Measurements from ENCODE around the gene DISC1.

DISC1 gene

GRCh38 chr1:232047473-232047872, 420.9 kb downstream of the DISC1 start:
- Histone ChIP-seq H3K4me3 (ENCODE audit: low read length in 2 of 2) (no peak overlapping the region), H3K36me3 (ENCODE audit: control insufficient read depth in 2 of 2, insufficient read depth in 2 of 2, low read length in 2 of 2) (no peaks in the 10 kb centered on the region), H3K9ac (ENCODE audit: low read depth in 1 of 2, low read length in 2 of 2) (no peak overlapping the region), H3K9me3 (ENCODE audit: control insufficient read depth in 2 of 2, low read length in 2 of 2) (no peaks in the 10 kb centered on the region), H3K4me1 (ENCODE audit: control insufficient read depth in 2 of 2, insufficient read depth in 2 of 2, low read length in 2 of 2) (no peaks in the 10 kb centered on the region), H3K27me3 (ENCODE audit: control insufficient read depth in 2 of 2, insufficient read depth in 2 of 2, low read length in 2 of 2) (no peaks in the 10 kb centered on the region), H3K27ac (ENCODE audit: low read depth in 2 of 2, low read length in 2 of 2) (no peak overlapping the region)

GRCh38 chr1:232048481-232048880, 421.9 kb downstream of the DISC1 start:
- H3K4me3 ChIP-seq (ENCODE audit: low read length in 2 of 2): no peak overlapping the region
- no peaks in the 10 kb centered on the region for H3K9me3 ChIP-seq (ENCODE audit: control insufficient read depth in 2 of 2, low read length in 2 of 2)
- H3K36me3 ChIP-seq (ENCODE audit: control insufficient read depth in 2 of 2, insufficient read depth in 2 of 2, low read length in 2 of 2): no peaks in the 10 kb centered on the region

GRCh38 chr1:232049335-232049734, 422.7 kb downstream of the DISC1 start:
- no peaks in the 10 kb centered on the region for H3K4me1 ChIP-seq (ENCODE audit: control insufficient read depth in 2 of 2, insufficient read depth in 2 of 2, low read length in 2 of 2)
- no peaks in the 10 kb centered on the region for H3K27me3 ChIP-seq (ENCODE audit: control insufficient read depth in 2 of 2, insufficient read depth in 2 of 2, low read length in 2 of 2)
- H3K9ac ChIP-seq (ENCODE audit: low read depth in 1 of 2, low read length in 2 of 2): no peak overlapping the region
- H3K27ac ChIP-seq (ENCODE audit: low read depth in 2 of 2, low read length in 2 of 2): no peak overlapping the region
- no peaks in the 10 kb centered on the region for H3K9me3 ChIP-seq (ENCODE audit: control insufficient read depth in 2 of 2, low read length in 2 of 2)
- no peak overlapping the region for H3K4me3 ChIP-seq (ENCODE audit: low read length in 2 of 2)
- no peaks in the 10 kb centered on the region for H3K36me3 ChIP-seq (ENCODE audit: control insufficient read depth in 2 of 2, insufficient read depth in 2 of 2, low read length in 2 of 2)

More at GRCh38 chr1:232048481-232048880, 421.9 kb downstream of the DISC1 start:
- H3K27me3 ChIP-seq (ENCODE audit: control insufficient read depth in 2 of 2, insufficient read depth in 2 of 2, low read length in 2 of 2): no peaks in the 10 kb centered on the region
- no peaks in the 10 kb centered on the region for H3K4me1 ChIP-seq (ENCODE audit: control insufficient read depth in 2 of 2, insufficient read depth in 2 of 2, low read length in 2 of 2)
- H3K27ac ChIP-seq (ENCODE audit: low read depth in 2 of 2, low read length in 2 of 2): no peak overlapping the region
- no peak overlapping the region for H3K9ac ChIP-seq (ENCODE audit: low read depth in 1 of 2, low read length in 2 of 2)

- Histone ChIP-seq H3K36me3 (ENCODE audit: control insufficient read depth in 2 of 2, insufficient read depth in 2 of 2, low read length in 2 of 2) (no peaks in the 10 kb centered on the region), H3K9ac (ENCODE audit: low read depth in 1 of 2, low read length in 2 of 2) (no peak overlapping the region), H3K9me3 (ENCODE audit: control insufficient read depth in 2 of 2, low read length in 2 of 2) (no peaks in the 10 kb centered on the region), H3K4me3 (ENCODE audit: low read length in 2 of 2) (no peak overlapping the region), H3K27me3 (ENCODE audit: control insufficient read depth in 2 of 2, insufficient read depth in 2 of 2, low read length in 2 of 2) (no peaks in the 10 kb centered on the region), H3K4me1 (ENCODE audit: control insufficient read depth in 2 of 2, insufficient read depth in 2 of 2, low read length in 2 of 2) (no peaks in the 10 kb centered on the region), H3K27ac (ENCODE audit: low read depth in 2 of 2, low read length in 2 of 2) (no peak overlapping the region)
Measured at GRCh38 chr1:232057217-232057895, 430.8 kb downstream of the DISC1 start.

- H3K27ac ChIP-seq (ENCODE audit: low read depth in 2 of 2, low read length in 2 of 2): no peak overlapping the region
- no peak overlapping the region for H3K9ac ChIP-seq (ENCODE audit: low read depth in 1 of 2, low read length in 2 of 2)
- H3K36me3 ChIP-seq (ENCODE audit: control insufficient read depth in 2 of 2, insufficient read depth in 2 of 2, low read length in 2 of 2): no peaks in the 10 kb centered on the region
- H3K9me3 ChIP-seq (ENCODE audit: control insufficient read depth in 2 of 2, low read length in 2 of 2): no peaks in the 10 kb centered on the region
- H3K27me3 ChIP-seq (ENCODE audit: control insufficient read depth in 2 of 2, insufficient read depth in 2 of 2, low read length in 2 of 2): no peaks in the 10 kb centered on the region
- H3K4me3 ChIP-seq (ENCODE audit: low read length in 2 of 2): no peak overlapping the region
- no peaks in the 10 kb centered on the region for H3K4me1 ChIP-seq (ENCODE audit: control insufficient read depth in 2 of 2, insufficient read depth in 2 of 2, low read length in 2 of 2)
Measured at GRCh38 chr1:232057896-232058274, 431.3 kb downstream of the DISC1 start.

- Histone ChIP-seq H3K9me3 (ENCODE audit: control insufficient read depth in 2 of 2, low read length in 2 of 2) (no peaks in the 10 kb centered on the region), H3K9ac (ENCODE audit: low read depth in 1 of 2, low read length in 2 of 2) (no peak overlapping the region), H3K27me3 (ENCODE audit: control insufficient read depth in 2 of 2, insufficient read depth in 2 of 2, low read length in 2 of 2) (no peaks in the 10 kb centered on the region), H3K4me1 (ENCODE audit: control insufficient read depth in 2 of 2, insufficient read depth in 2 of 2, low read length in 2 of 2) (no peaks in the 10 kb centered on the region), H3K27ac (ENCODE audit: low read depth in 2 of 2, low read length in 2 of 2) (no peak overlapping the region), H3K36me3 (ENCODE audit: control insufficient read depth in 2 of 2, insufficient read depth in 2 of 2, low read length in 2 of 2) (no peaks in the 10 kb centered on the region), H3K4me3 (ENCODE audit: low read length in 2 of 2) (no peak overlapping the region)
Measured at GRCh38 chr1:232059726-232060374, 433.3 kb downstream of the DISC1 start.

GRCh38 chr1:232062967-232063366, 436.4 kb downstream of the DISC1 start:
- no peak overlapping the region for H3K9ac ChIP-seq (ENCODE audit: low read depth in 1 of 2, low read length in 2 of 2)
- no peak overlapping the region for H3K4me3 ChIP-seq (ENCODE audit: low read length in 2 of 2)
- H3K27me3 ChIP-seq (ENCODE audit: control insufficient read depth in 2 of 2, insufficient read depth in 2 of 2, low read length in 2 of 2): no peaks in the 10 kb centered on the region
- no peaks in the 10 kb centered on the region for H3K9me3 ChIP-seq (ENCODE audit: control insufficient read depth in 2 of 2, low read length in 2 of 2)
- no peak overlapping the region for H3K27ac ChIP-seq (ENCODE audit: low read depth in 2 of 2, low read length in 2 of 2)
- H3K36me3 ChIP-seq (ENCODE audit: control insufficient read depth in 2 of 2, insufficient read depth in 2 of 2, low read length in 2 of 2): no peaks in the 10 kb centered on the region
- no peaks in the 10 kb centered on the region for H3K4me1 ChIP-seq (ENCODE audit: control insufficient read depth in 2 of 2, insufficient read depth in 2 of 2, low read length in 2 of 2)

GRCh38 chr1:232066521-232066920, 439.9 kb downstream of the DISC1 start:
- no peaks in the 10 kb centered on the region for H3K9me3 ChIP-seq (ENCODE audit: control insufficient read depth in 2 of 2, low read length in 2 of 2)

GRCh38 chr1:232074265-232074664, 447.7 kb downstream of the DISC1 start:
- Histone ChIP-seq H3K9me3 (ENCODE audit: control insufficient read depth in 2 of 2, low read length in 2 of 2) (no peaks in the 10 kb centered on the region), H3K4me3 (ENCODE audit: low read length in 2 of 2) (no peak overlapping the region), H3K27ac (ENCODE audit: low read depth in 2 of 2, low read length in 2 of 2) (no peak overlapping the region), H3K9ac (ENCODE audit: low read depth in 1 of 2, low read length in 2 of 2) (no peak overlapping the region), H3K36me3 (ENCODE audit: control insufficient read depth in 2 of 2, insufficient read depth in 2 of 2, low read length in 2 of 2) (no peaks in the 10 kb centered on the region), H3K27me3 (ENCODE audit: control insufficient read depth in 2 of 2, insufficient read depth in 2 of 2, low read length in 2 of 2) (no peaks in the 10 kb centered on the region), H3K4me1 (ENCODE audit: control insufficient read depth in 2 of 2, insufficient read depth in 2 of 2, low read length in 2 of 2) (no peaks in the 10 kb centered on the region)

More at GRCh38 chr1:232066521-232066920, 439.9 kb downstream of the DISC1 start:
- Histone ChIP-seq H3K9ac (ENCODE audit: low read depth in 1 of 2, low read length in 2 of 2) (no peak overlapping the region), H3K4me1 (ENCODE audit: control insufficient read depth in 2 of 2, insufficient read depth in 2 of 2, low read length in 2 of 2) (no peaks in the 10 kb centered on the region), H3K4me3 (ENCODE audit: low read length in 2 of 2) (no peak overlapping the region), H3K36me3 (ENCODE audit: control insufficient read depth in 2 of 2, insufficient read depth in 2 of 2, low read length in 2 of 2) (no peaks in the 10 kb centered on the region), H3K27me3 (ENCODE audit: control insufficient read depth in 2 of 2, insufficient read depth in 2 of 2, low read length in 2 of 2) (no peaks in the 10 kb centered on the region), H3K27ac (ENCODE audit: low read depth in 2 of 2, low read length in 2 of 2) (no peak overlapping the region)

- no peaks in the 10 kb centered on the region for H3K27me3 ChIP-seq (ENCODE audit: control insufficient read depth in 2 of 2, insufficient read depth in 2 of 2, low read length in 2 of 2)
- no peak overlapping the region for H3K4me3 ChIP-seq (ENCODE audit: low read length in 2 of 2)
- no peaks in the 10 kb centered on the region for H3K9me3 ChIP-seq (ENCODE audit: control insufficient read depth in 2 of 2, low read length in 2 of 2)
- no peaks in the 10 kb centered on the region for H3K4me1 ChIP-seq (ENCODE audit: control insufficient read depth in 2 of 2, insufficient read depth in 2 of 2, low read length in 2 of 2)
- no peaks in the 10 kb centered on the region for H3K36me3 ChIP-seq (ENCODE audit: control insufficient read depth in 2 of 2, insufficient read depth in 2 of 2, low read length in 2 of 2)
- no peak overlapping the region for H3K27ac ChIP-seq (ENCODE audit: low read depth in 2 of 2, low read length in 2 of 2)
- no peak overlapping the region for H3K9ac ChIP-seq (ENCODE audit: low read depth in 1 of 2, low read length in 2 of 2)
Measured at GRCh38 chr1:232077809-232078208, 451.2 kb downstream of the DISC1 start.
